ENCODE data around the gene ZBTB20. TPM values are rescaled to one million over a fixed set of nuclear protein-coding genes. Genes with fewer than 3 reads are reported as not detected.

ZBTB20 gene
- total and polyA plus RNA-seq, 7 donors: 0.40 to 74.9 (median 41.7) TPM

- no peak overlapping the region for H3K27ac ChIP-seq
- no peak for DNase-seq
- H3K36me3 ChIP-seq (ENCODE audit: insufficient read depth in 1 of 2, low read depth in 1 of 2): no peaks in the 10 kb centered on the region
- no peaks in the 10 kb centered on the region for H3K27me3 ChIP-seq (ENCODE audit: insufficient read depth in 3 of 3, low read length in 2 of 3)
- no peak overlapping the region for H3K4me3 ChIP-seq
- H3K4me1 ChIP-seq: peaks cover 11% of the 10 kb centered on the region
- intact Hi-C loops (cut with DNase I): no loop called here
- no peak for TF ChIP-seq CTCF (IDR thresholded peaks at IDR 0.05)
- no peaks in the 10 kb centered on the region for H3K9me3 ChIP-seq
- ATAC-seq: no peak
- 87 to 93% (median 93%) methylated on average over 6 of the region's 6 CpGs for WGBS, 3 donors
These were observed 279.7 kb downstream of the ZBTB20 start for GRCh38 chr3:114867359-114867758.

- H3K4me1 ChIP-seq: peaks cover 10% of the 10 kb centered on the region
- intact Hi-C loops (cut with DNase I): no loop called here
These were observed 280.7 kb downstream of the ZBTB20 start for GRCh38 chr3:114866430-114866829.

GRCh38 chr3:114864970-114865369 lies 282.1 kb downstream of the ZBTB20 start:
- no peak overlapping the region for H3K4me3 ChIP-seq
- no peak for TF ChIP-seq CTCF (IDR thresholded peaks at IDR 0.05)
- no peaks in the 10 kb centered on the region for H3K36me3 ChIP-seq (ENCODE audit: insufficient read depth in 1 of 2, low read depth in 1 of 2)
- WGBS, 3 donors: 90 to 94% (median 91%) methylated on average over 2 of the region's 2 CpGs
- ATAC-seq (no peak), DNase-seq (no peak)
- H3K27me3 ChIP-seq (ENCODE audit: insufficient read depth in 3 of 3, low read length in 2 of 3): no peaks in the 10 kb centered on the region
- intact Hi-C loops (cut with DNase I): no loop called here
- no peaks in the 10 kb centered on the region for H3K9me3 ChIP-seq
- peaks cover 10% of the 10 kb centered on the region for H3K4me1 ChIP-seq
- H3K27ac ChIP-seq: no peak overlapping the region

More at GRCh38 chr3:114866430-114866829, 280.7 kb downstream of the ZBTB20 start:
- Histone ChIP-seq H3K27ac (no peak overlapping the region), H3K9me3 (no peaks in the 10 kb centered on the region), H3K27me3 (ENCODE audit: insufficient read depth in 3 of 3, low read length in 2 of 3) (no peaks in the 10 kb centered on the region), H3K36me3 (ENCODE audit: insufficient read depth in 1 of 2, low read depth in 1 of 2) (no peaks in the 10 kb centered on the region), H3K4me3 (no peak overlapping the region)
- ATAC-seq: no peak
- TF ChIP-seq CTCF (IDR thresholded peaks at IDR 0.05): no peak
- no peak for DNase-seq

- WGBS, 3 donors: 38 to 64% (median 38%) methylated on average over 1 of the region's 1 CpG
- H3K4me1 ChIP-seq: peaks cover 6% of the 10 kb centered on the region
- ATAC-seq (no peak), DNase-seq (no peak)
- peak overlapping the region; percentile 41 for H3K4me3 ChIP-seq
- no peaks in the 10 kb centered on the region for H3K9me3 ChIP-seq
- no peak for TF ChIP-seq CTCF (IDR thresholded peaks at IDR 0.05)
- intact Hi-C loops (cut with DNase I): no loop called here
- peak overlapping the region; percentile 13 for H3K27ac ChIP-seq
- no peaks in the 10 kb centered on the region for H3K27me3 ChIP-seq (ENCODE audit: insufficient read depth in 3 of 3, low read length in 2 of 3)
- no peaks in the 10 kb centered on the region for H3K36me3 ChIP-seq (ENCODE audit: insufficient read depth in 1 of 2, low read depth in 1 of 2)
These were observed 283.2 kb downstream of the ZBTB20 start for GRCh38 chr3:114863848-114864247.

- Histone ChIP-seq H3K36me3 (ENCODE audit: insufficient read depth in 1 of 2, low read depth in 1 of 2) (no peaks in the 10 kb centered on the region), H3K4me3 (no peak overlapping the region), H3K9me3 (no peaks in the 10 kb centered on the region), H3K4me1 (peaks cover 7% of the 10 kb centered on the region), H3K27me3 (ENCODE audit: insufficient read depth in 3 of 3, low read length in 2 of 3) (no peaks in the 10 kb centered on the region), H3K27ac (no peak overlapping the region)
- intact Hi-C loops (cut with DNase I): no loop called here
- WGBS, 3 donors: 20 to 57% (median 33%) methylated on average over 2 of the region's 2 CpGs
- no peak for TF ChIP-seq CTCF (IDR thresholded peaks at IDR 0.05)
- DNase-seq (no peak), ATAC-seq (peak in 2 of 4 donors; percentile 48 to 79)
These were observed 285.4 kb downstream of the ZBTB20 start for GRCh38 chr3:114861666-114862065.

Data from psoas muscle (tissue), 8 donors.